K562 (cell line): ENCODE data around the gene CD248. TPM values are rescaled to one million over a fixed set of nuclear protein-coding genes. Genes with fewer than 3 reads are reported as not detected.

Source experiments
- ATF3 ChIP-seq, 2 experiments: fragments of 450-650 bp in 1 of 2; sonication (generic) in 1 of 2; formaldehyde crosslinking in 1 of 2; IDR thresholded peaks in 1 of 2; conservative IDR thresholded peaks in 1 of 2; 2 replicates each; pipeline versions ENCODE4 v1.6.1 to v1.8.1; 2016 to 2023; ENCODE audit warnings: mild to moderate bottlenecking in 2 of 2, moderate library complexity in 2 of 2, inconsistent platforms in 1 of 2, missing genetic modification reagents in 1 of 2
- DNMT1 ChIP-seq: fragments of 450-650 bp; IDR thresholded peaks from 2 replicates; pipeline ENCODE4 v1.6.1; 2016; ENCODE audit warnings: antibody characterized with exemption, mild to moderate bottlenecking
- JUNB ChIP-seq: fragments of 450-650 bp; formaldehyde crosslinking; conservative IDR thresholded peaks from 2 replicates; pipeline ENCODE4 v1.4.0; 2020; ENCODE audit warnings: mild to moderate bottlenecking
- MAFG ChIP-seq: fragments of 450-650 bp; conservative IDR thresholded peaks from 2 replicates; pipeline ENCODE4 v1.6.1; 2016; ENCODE audit warnings: missing genetic modification characterization, missing compliant biosample characterization
- NRF1 ChIP-seq, 2 experiments: fragments of 450-650 bp; IDR thresholded peaks in 1 of 2; conservative IDR thresholded peaks in 1 of 2; 2 replicates each; pipeline ENCODE4 v1.6.1; 2014; ENCODE audit warnings: mild to moderate bottlenecking in 2 of 2
- SOX6 ChIP-seq: fragments of 450-650 bp; IDR thresholded peaks from 2 replicates; pipeline ENCODE4 v1.6.1; 2014; ENCODE audit warnings: mild to moderate bottlenecking
- SP1 ChIP-seq: sonication (generic); formaldehyde crosslinking; IDR thresholded peaks from 2 replicates; pipeline ENCODE4 v1.8.1; 2022; ENCODE audit warnings: mild to moderate bottlenecking, missing genetic modification reagents
- SRSF7 ChIP-seq: fragments of 200-400 bp; formaldehyde crosslinking; optimal IDR thresholded peaks from 2 replicates; pipeline ENCODE3; 2017; ENCODE audit warnings: mild to moderate bottlenecking, low read depth, low read length
- STAT6 ChIP-seq: sonication (generic); formaldehyde crosslinking; IDR thresholded peaks from 2 replicates; pipeline ENCODE4 v1.8.1; 2023; ENCODE audit warnings: mild to moderate bottlenecking, missing genetic modification reagents
- ZNF232 ChIP-seq: sonication (generic); formaldehyde crosslinking; IDR thresholded peaks from 2 replicates; pipeline ENCODE4 v1.8.0; 2022; ENCODE audit warnings: mild to moderate bottlenecking, missing genetic modification reagents
- ZNF311 ChIP-seq: fragments of 250-450 bp; sonication (Bioruptor Pico); IDR thresholded peaks from 2 replicates; pipeline ENCODE4 v1.4.0; 2020; ENCODE audit warnings: mild to moderate bottlenecking, moderate library complexity
- ZNF316 ChIP-seq: fragments of 450-650 bp; IDR thresholded peaks from 2 replicates; pipeline ENCODE4 v1.6.1; 2016
- polyA plus RNA-seq, 8 experiments: library from polyadenylated mRNA; depleted of rRNA in 4 of 8; stranded (reverse) in 5 of 8; unstranded in 3 of 8; fragments of >200 nt; fragmentation: Nextera tagmentation in 2 of 8; fragmentation: Illumina TruSeq in 1 of 8; extraction: Ambion mirVana in 2 of 8; extraction: Trizol in 1 of 8; gene quantifications; 2 replicates each; pipeline versions ENCODE4 v1.2.1 to v1.2.3, GENCODE V29; 2011 to 2014; ENCODE audit warnings: inconsistent platforms in 1 of 8, missing spikeins in 1 of 8
- total RNA-seq, 7 experiments: library from RNA; depleted of rRNA in 6 of 7; stranded (reverse); fragments of >200 nt in 6 of 7; fragmentation: Illumina TruSeq in 2 of 7; extraction: Trizol in 2 of 7; gene quantifications; 2 replicates each; pipeline versions ENCODE4 v1.2.1 to v1.2.3, GENCODE V29; 2011 to 2021; ENCODE audit warnings: low replicate concordance in 1 of 7
- TF ChIP-seq, protein P1 (sequence below): fragments of 450-650 bp; IDR thresholded peaks from 2 replicates; pipeline ENCODE4 v1.6.1; 2016; ENCODE audit warnings: borderline replicate concordance
- TF ChIP-seq, protein P2 (sequence below): sonication (generic); formaldehyde crosslinking; IDR thresholded peaks from 2 replicates; pipeline ENCODE4 v1.8.0; 2022; ENCODE audit warnings: mild to moderate bottlenecking, missing genetic modification reagents, borderline replicate concordance
- TF ChIP-seq, protein P3 (sequence below): sonication (generic); formaldehyde crosslinking; IDR thresholded peaks from 2 replicates; pipeline ENCODE4 v1.8.0; 2023; ENCODE audit warnings: mild to moderate bottlenecking, missing genetic modification reagents
- TF ChIP-seq, protein P4 (sequence below): fragments of 450-650 bp; formaldehyde crosslinking; IDR thresholded peaks from 2 replicates; pipeline ENCODE4 v1.4.0; 2020; ENCODE audit warnings: mild to moderate bottlenecking, moderate library complexity

The CD248 gene
- total and polyA plus RNA-seq, 9 of the 15 experiments (the other 6 are each of a cell fraction or from before 2014, with no cell fraction given): 0.09 TPM; not detected in 8

GRCh38 chr11:66312549-66313320 lies 4.1 kb downstream of the CD248 start (continued):
- TF ChIP-seq, protein P1, sequence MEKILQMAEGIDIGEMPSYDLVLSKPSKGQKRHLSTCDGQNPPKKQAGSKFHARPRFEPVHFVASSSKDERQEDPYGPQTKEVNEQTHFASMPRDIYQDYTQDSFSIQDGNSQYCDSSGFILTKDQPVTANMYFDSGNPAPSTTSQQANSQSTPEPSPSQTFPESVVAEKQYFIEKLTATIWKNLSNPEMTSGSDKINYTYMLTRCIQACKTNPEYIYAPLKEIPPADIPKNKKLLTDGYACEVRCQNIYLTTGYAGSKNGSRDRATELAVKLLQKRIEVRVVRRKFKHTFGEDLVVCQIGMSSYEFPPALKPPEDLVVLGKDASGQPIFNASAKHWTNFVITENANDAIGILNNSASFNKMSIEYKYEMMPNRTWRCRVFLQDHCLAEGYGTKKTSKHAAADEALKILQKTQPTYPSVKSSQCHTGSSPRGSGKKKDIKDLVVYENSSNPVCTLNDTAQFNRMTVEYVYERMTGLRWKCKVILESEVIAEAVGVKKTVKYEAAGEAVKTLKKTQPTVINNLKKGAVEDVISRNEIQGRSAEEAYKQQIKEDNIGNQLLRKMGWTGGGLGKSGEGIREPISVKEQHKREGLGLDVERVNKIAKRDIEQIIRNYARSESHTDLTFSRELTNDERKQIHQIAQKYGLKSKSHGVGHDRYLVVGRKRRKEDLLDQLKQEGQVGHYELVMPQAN: no peak
- no peak for TF ChIP-seq SOX6
- TF ChIP-seq, protein P2, sequence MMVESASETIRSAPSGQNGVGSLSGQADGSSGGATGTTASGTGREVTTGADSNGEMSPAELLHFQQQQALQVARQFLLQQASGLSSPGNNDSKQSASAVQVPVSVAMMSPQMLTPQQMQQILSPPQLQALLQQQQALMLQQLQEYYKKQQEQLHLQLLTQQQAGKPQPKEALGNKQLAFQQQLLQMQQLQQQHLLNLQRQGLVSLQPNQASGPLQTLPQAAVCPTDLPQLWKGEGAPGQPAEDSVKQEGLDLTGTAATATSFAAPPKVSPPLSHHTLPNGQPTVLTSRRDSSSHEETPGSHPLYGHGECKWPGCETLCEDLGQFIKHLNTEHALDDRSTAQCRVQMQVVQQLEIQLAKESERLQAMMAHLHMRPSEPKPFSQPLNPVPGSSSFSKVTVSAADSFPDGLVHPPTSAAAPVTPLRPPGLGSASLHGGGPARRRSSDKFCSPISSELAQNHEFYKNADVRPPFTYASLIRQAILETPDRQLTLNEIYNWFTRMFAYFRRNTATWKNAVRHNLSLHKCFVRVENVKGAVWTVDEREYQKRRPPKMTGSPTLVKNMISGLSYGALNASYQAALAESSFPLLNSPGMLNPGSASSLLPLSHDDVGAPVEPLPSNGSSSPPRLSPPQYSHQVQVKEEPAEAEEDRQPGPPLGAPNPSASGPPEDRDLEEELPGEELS: no peak
- no peak for TF ChIP-seq ZNF232
- no peak for TF ChIP-seq SP1 (CRISPR knock-in tag)
- no peak for TF ChIP-seq STAT6 (CRISPR knock-in tag)
- TF ChIP-seq MAFG: no peak
- TF ChIP-seq SRSF7: no peak
- peak; percentile 9; the same call in 1 of the 2 replicates for TF ChIP-seq ATF3 (IDR thresholded peaks at IDR 0.05)
- TF ChIP-seq ATF3 (CRISPR knock-in tag; conservative IDR thresholded peaks at IDR 0.05): no peak
- no peak for TF ChIP-seq DNMT1
- peak; percentile 58 for TF ChIP-seq NRF1 (conservative IDR thresholded peaks at IDR 0.05 in 1 of 2, IDR thresholded peaks at IDR 0.05 in 1 of 2)
- TF ChIP-seq, protein P3, sequence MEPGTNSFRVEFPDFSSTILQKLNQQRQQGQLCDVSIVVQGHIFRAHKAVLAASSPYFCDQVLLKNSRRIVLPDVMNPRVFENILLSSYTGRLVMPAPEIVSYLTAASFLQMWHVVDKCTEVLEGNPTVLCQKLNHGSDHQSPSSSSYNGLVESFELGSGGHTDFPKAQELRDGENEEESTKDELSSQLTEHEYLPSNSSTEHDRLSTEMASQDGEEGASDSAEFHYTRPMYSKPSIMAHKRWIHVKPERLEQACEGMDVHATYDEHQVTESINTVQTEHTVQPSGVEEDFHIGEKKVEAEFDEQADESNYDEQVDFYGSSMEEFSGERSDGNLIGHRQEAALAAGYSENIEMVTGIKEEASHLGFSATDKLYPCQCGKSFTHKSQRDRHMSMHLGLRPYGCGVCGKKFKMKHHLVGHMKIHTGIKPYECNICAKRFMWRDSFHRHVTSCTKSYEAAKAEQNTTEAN (CRISPR knock-in tag): no peak
- TF ChIP-seq, protein P4, sequence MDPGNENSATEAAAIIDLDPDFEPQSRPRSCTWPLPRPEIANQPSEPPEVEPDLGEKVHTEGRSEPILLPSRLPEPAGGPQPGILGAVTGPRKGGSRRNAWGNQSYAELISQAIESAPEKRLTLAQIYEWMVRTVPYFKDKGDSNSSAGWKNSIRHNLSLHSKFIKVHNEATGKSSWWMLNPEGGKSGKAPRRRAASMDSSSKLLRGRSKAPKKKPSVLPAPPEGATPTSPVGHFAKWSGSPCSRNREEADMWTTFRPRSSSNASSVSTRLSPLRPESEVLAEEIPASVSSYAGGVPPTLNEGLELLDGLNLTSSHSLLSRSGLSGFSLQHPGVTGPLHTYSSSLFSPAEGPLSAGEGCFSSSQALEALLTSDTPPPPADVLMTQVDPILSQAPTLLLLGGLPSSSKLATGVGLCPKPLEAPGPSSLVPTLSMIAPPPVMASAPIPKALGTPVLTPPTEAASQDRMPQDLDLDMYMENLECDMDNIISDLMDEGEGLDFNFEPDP (CRISPR knock-in tag): no peak
- TF ChIP-seq JUNB (CRISPR knock-in tag): no peak
- 0 out of 2 replicates have a peak, but pooled peaks have one; percentile 7 for TF ChIP-seq ZNF316
- TF ChIP-seq ZNF311: no peak
